GM23338 (cell line): ENCODE results near the gene SPG7.

Experiments used
- CREB1 ChIP-seq: fragments of 250-450 bp; sonication (Bioruptor Pico); IDR thresholded peaks from 2 replicates; pipeline ENCODE4 v1.5.0; 2020; ENCODE audit warnings: low read depth, mild to moderate bottlenecking, moderate library complexity
- CTCF ChIP-seq, 2 experiments: fragments of 200-600 bp in 1 of 2; sonication (generic) in 1 of 2; conservative IDR thresholded peaks; 2 replicates each; pipeline versions ENCODE4 v1.5.1 to v1.6.1; 2016 to 2017; ENCODE audit warnings: antibody characterized with exemption in 2 of 2, low read depth in 2 of 2, mild to moderate bottlenecking in 2 of 2, moderate library complexity in 1 of 2
- POLR2AphosphoS5 ChIP-seq: IDR thresholded peaks from 2 replicates; pipeline ENCODE4 v1.6.1; 2016; ENCODE audit warnings: antibody characterized with exemption, low read depth
- STAT1 ChIP-seq: IDR thresholded peaks from one replicate; pipeline ENCODE4 v1.6.1; 2016; ENCODE audit warnings: antibody characterized with exemption; ENCODE audit not compliant: unreplicated experiment

GRCh38 chr16:89561142-89561883 is 53.1 kb downstream of the SPG7 start:
- TF ChIP-seq CTCF (conservative IDR thresholded peaks at IDR 0.05; ENCODE audit: low read depth in 2 of 2) (no peak), CREB1 (CRISPR knock-in tag) (no peak), POLR2AphosphoS5 (no peak), STAT1 (no peak)
